SK-N-SH treated with all-trans-retinoic acid at 6 μM for 48 hours (cell line): ENCODE results near the gene ZFX.

Experiments
- ATAC-seq: fragments of 200-7000 bp; cut with Tn5 transposase; 3 replicates; pipeline ENCODE4 v1.9.1; 2020; ENCODE audit warnings: mild to moderate bottlenecking, moderate library complexity
- CSDC2 ChIP-seq: fragments of 250-450 bp; sonication (Bioruptor Pico); IDR thresholded peaks from 2 replicates; pipeline ENCODE4 v1.5.0; 2020; ENCODE audit warnings: mild to moderate bottlenecking, moderate library complexity
- ESRRG ChIP-seq: fragments of 250-450 bp; sonication (Bioruptor Pico); IDR thresholded peaks from 2 replicates; pipeline ENCODE4 v1.6.1; 2021; ENCODE audit warnings: mild to moderate bottlenecking
- GLIS3 ChIP-seq: fragments of 250-450 bp; sonication (Bioruptor Pico); IDR thresholded peaks from 2 replicates; pipeline ENCODE4 v1.5.0; 2020; ENCODE audit warnings: mild to moderate bottlenecking, moderate library complexity
- ISL1 ChIP-seq: fragments of 250-450 bp; sonication (Bioruptor Pico); IDR thresholded peaks from 2 replicates; pipeline ENCODE4 v2.1.2; 2022; ENCODE audit warnings: mild to moderate bottlenecking, moderate library complexity
- OSR1 ChIP-seq: fragments of 250-450 bp; sonication (Bioruptor Pico); IDR thresholded peaks from 2 replicates; pipeline ENCODE4 v1.8.0; 2022; ENCODE audit warnings: moderate library complexity, mild to moderate bottlenecking, inconsistent platforms
- PPARA ChIP-seq: fragments of 250-450 bp; sonication (Bioruptor Pico); IDR thresholded peaks from 2 replicates; pipeline ENCODE4 v1.5.0; 2020; ENCODE audit warnings: mild to moderate bottlenecking, borderline replicate concordance
- RARB ChIP-seq: fragments of 250-450 bp; sonication (Bioruptor Pico); IDR thresholded peaks from 2 replicates; pipeline ENCODE4 v1.8.0; 2021; ENCODE audit warnings: mild to moderate bottlenecking, moderate library complexity
- SNAI2 ChIP-seq: fragments of 250-450 bp; sonication (Bioruptor Pico); IDR thresholded peaks from 2 replicates; pipeline ENCODE4 v1.5.0; 2020; ENCODE audit warnings: mild to moderate bottlenecking, moderate library complexity
- TCF4 ChIP-seq: fragments of 250-450 bp; sonication (Bioruptor Pico); IDR thresholded peaks from 2 replicates; pipeline ENCODE4 v1.8.0; 2021; ENCODE audit warnings: mild to moderate bottlenecking, moderate library complexity, borderline replicate concordance
- TOX ChIP-seq: fragments of 250-450 bp; sonication (Bioruptor Pico); IDR thresholded peaks from 2 replicates; pipeline ENCODE4 v1.8.0; 2021; ENCODE audit warnings: mild to moderate bottlenecking, moderate library complexity, borderline replicate concordance
- ZC3H10 ChIP-seq: fragments of 250-450 bp; sonication (Bioruptor Pico); IDR thresholded peaks from 2 replicates; pipeline ENCODE4 v1.5.1; 2021; ENCODE audit warnings: mild to moderate bottlenecking, moderate library complexity
- ZFP3 ChIP-seq: fragments of 250-450 bp; sonication (Bioruptor Pico); IDR thresholded peaks from 2 replicates; pipeline ENCODE4 v1.5.0; 2020; ENCODE audit warnings: mild to moderate bottlenecking, moderate library complexity
- ZFP30 ChIP-seq: fragments of 450-650 bp; formaldehyde crosslinking; IDR thresholded peaks from 2 replicates; pipeline ENCODE4 v1.5.0; 2022; ENCODE audit warnings: mild to moderate bottlenecking, moderate library complexity
- ZNF70 ChIP-seq: fragments of 450-650 bp; formaldehyde crosslinking; IDR thresholded peaks from 2 replicates; pipeline ENCODE4 v1.5.0; 2020; ENCODE audit warnings: mild to moderate bottlenecking, moderate library complexity
- TF ChIP-seq, protein P1 (sequence below): fragments of 250-450 bp; sonication (Bioruptor Pico); IDR thresholded peaks from 2 replicates; pipeline ENCODE4 v1.8.0; 2020; ENCODE audit warnings: mild to moderate bottlenecking, moderate library complexity, borderline replicate concordance
- TF ChIP-seq, protein P2 (sequence below): fragments of 250-450 bp; sonication (Bioruptor Pico); IDR thresholded peaks from 2 replicates; pipeline ENCODE4 v1.5.1; 2020; ENCODE audit warnings: low read depth, mild to moderate bottlenecking, moderate library complexity
- TF ChIP-seq, protein P3 (sequence below): fragments of 250-450 bp; sonication (Bioruptor Pico); IDR thresholded peaks from 2 replicates; pipeline ENCODE4 v1.5.1; 2021; ENCODE audit warnings: mild to moderate bottlenecking, moderate library complexity
- TF ChIP-seq, protein P4 (sequence below): fragments of 250-450 bp; sonication (Bioruptor Pico); IDR thresholded peaks from 2 replicates; pipeline ENCODE4 v1.8.0; 2021; ENCODE audit warnings: low read depth, mild to moderate bottlenecking, moderate library complexity, borderline replicate concordance

Gene ZFX

DNA sequence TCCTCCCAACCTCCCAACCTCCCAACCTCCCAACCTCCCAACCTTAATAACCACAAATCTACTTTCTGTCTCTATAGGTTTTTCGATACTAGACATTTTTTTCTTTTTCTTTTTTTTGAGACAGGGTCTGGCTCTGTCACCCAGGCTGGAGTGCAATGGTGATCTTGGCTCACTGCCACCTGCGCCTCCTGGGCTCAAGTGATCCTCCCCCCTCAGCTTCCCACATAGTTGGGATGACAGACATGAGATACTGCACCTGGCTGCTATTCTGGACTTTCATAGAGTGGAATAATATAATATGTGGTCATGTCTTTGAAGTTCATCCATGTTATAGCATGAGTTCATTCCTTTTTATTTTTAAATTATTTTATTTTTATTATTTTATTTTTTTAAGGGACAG, 39.5 kb upstream of the ZFX start:
- ATAC-seq = no peak

DNA sequence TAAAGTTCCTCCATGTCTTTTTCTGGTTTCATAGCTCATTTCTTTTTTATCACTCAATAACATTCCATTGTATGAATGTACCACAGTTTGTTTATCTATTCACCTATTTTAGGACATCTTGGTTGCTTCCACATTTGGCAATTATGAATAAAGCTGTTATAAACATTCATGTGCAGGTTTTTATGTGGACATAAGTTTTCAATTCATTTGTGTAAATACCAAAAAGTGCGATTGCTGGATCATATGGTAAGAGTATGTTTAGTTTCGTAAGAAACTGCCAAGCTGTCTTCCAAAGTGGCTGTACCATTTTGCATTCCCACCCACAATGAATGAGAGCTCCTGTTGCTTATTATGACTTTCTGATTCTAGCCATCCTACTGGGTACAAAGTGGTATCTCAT, 36.3 kb upstream of the ZFX start:
- no peak for ATAC-seq
- TF ChIP-seq ZC3H10 (CRISPR knock-in tag) (no peak), OSR1 (CRISPR knock-in tag) (no peak), ZFP30 (no peak), ISL1 (CRISPR knock-in tag) (no peak), PPARA (CRISPR knock-in tag) (no peak), ESRRG (CRISPR knock-in tag) (no peak), CSDC2 (no peak), TOX (CRISPR knock-in tag) (no peak), GLIS3 (CRISPR knock-in tag) (no peak), ZFP3 (CRISPR knock-in tag) (no peak)
- TF ChIP-seq, protein P1, sequence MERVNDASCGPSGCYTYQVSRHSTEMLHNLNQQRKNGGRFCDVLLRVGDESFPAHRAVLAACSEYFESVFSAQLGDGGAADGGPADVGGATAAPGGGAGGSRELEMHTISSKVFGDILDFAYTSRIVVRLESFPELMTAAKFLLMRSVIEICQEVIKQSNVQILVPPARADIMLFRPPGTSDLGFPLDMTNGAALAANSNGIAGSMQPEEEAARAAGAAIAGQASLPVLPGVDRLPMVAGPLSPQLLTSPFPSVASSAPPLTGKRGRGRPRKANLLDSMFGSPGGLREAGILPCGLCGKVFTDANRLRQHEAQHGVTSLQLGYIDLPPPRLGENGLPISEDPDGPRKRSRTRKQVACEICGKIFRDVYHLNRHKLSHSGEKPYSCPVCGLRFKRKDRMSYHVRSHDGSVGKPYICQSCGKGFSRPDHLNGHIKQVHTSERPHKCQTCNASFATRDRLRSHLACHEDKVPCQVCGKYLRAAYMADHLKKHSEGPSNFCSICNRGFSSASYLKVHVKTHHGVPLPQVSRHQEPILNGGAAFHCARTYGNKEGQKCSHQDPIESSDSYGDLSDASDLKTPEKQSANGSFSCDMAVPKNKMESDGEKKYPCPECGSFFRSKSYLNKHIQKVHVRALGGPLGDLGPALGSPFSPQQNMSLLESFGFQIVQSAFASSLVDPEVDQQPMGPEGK (CRISPR knock-in tag) = no peak
- TF ChIP-seq, protein P2, sequence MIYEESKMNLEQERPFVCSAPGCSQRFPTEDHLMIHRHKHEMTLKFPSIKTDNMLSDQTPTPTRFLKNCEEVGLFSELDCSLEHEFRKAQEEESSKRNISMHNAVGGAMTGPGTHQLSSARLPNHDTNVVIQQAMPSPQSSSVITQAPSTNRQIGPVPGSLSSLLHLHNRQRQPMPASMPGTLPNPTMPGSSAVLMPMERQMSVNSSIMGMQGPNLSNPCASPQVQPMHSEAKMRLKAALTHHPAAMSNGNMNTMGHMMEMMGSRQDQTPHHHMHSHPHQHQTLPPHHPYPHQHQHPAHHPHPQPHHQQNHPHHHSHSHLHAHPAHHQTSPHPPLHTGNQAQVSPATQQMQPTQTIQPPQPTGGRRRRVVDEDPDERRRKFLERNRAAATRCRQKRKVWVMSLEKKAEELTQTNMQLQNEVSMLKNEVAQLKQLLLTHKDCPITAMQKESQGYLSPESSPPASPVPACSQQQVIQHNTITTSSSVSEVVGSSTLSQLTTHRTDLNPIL = no peak
- TF ChIP-seq, protein P3, sequence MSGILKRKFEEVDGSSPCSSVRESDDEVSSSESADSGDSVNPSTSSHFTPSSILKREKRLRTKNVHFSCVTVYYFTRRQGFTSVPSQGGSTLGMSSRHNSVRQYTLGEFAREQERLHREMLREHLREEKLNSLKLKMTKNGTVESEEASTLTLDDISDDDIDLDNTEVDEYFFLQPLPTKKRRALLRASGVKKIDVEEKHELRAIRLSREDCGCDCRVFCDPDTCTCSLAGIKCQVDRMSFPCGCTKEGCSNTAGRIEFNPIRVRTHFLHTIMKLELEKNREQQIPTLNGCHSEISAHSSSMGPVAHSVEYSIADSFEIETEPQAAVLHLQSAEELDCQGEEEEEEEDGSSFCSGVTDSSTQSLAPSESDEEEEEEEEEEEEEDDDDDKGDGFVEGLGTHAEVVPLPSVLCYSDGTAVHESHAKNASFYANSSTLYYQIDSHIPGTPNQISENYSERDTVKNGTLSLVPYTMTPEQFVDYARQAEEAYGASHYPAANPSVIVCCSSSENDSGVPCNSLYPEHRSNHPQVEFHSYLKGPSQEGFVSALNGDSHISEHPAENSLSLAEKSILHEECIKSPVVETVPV (CRISPR knock-in tag) = no peak

More for the DNA sequence above, 39.5 kb upstream of the ZFX start:
- no peak for TF ChIP-seq ESRRG (CRISPR knock-in tag)
- TF ChIP-seq ZNF70 (CRISPR knock-in tag) = no peak
- no peak for TF ChIP-seq SNAI2 (CRISPR knock-in tag)
- TF ChIP-seq GLIS3 (CRISPR knock-in tag) = no peak
- no peak for TF ChIP-seq ISL1 (CRISPR knock-in tag)
- TF ChIP-seq ZC3H10 (CRISPR knock-in tag) = no peak

DNA sequence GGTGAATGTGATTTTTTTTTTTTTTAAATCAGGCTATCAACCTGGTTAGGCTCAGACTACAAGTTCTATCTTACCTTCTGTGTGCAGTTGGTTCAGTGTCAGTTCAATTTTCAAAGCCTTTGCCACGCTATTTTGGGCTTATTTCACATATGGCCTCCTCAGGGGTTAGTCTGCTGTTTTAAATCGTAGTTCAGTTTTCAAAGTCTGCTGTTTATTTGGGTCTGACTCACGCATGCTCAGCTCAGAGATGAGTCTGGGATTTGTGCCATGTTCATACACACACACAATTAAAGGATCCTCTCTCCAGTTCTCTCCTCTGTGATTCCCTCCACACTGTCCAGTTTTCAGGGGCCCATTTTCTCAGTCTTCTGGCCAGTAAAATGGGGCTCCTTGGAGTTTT, 32.3 kb upstream of the ZFX start:
- no peak for TF ChIP-seq ZFP30
- no peak for TF ChIP-seq ESRRG (CRISPR knock-in tag)
- TF ChIP-seq TCF4 (CRISPR knock-in tag) = no peak
- no peak for TF ChIP-seq CSDC2
- TF ChIP-seq RARB (CRISPR knock-in tag) = no peak
- TF ChIP-seq ZC3H10 (CRISPR knock-in tag) = no peak
- TF ChIP-seq, protein P3 (CRISPR knock-in tag) = no peak
- no peak for TF ChIP-seq OSR1 (CRISPR knock-in tag)
- TF ChIP-seq PPARA (CRISPR knock-in tag) = no peak
- TF ChIP-seq ISL1 (CRISPR knock-in tag) = no peak
- TF ChIP-seq GLIS3 (CRISPR knock-in tag) = no peak
- TF ChIP-seq, protein P4, sequence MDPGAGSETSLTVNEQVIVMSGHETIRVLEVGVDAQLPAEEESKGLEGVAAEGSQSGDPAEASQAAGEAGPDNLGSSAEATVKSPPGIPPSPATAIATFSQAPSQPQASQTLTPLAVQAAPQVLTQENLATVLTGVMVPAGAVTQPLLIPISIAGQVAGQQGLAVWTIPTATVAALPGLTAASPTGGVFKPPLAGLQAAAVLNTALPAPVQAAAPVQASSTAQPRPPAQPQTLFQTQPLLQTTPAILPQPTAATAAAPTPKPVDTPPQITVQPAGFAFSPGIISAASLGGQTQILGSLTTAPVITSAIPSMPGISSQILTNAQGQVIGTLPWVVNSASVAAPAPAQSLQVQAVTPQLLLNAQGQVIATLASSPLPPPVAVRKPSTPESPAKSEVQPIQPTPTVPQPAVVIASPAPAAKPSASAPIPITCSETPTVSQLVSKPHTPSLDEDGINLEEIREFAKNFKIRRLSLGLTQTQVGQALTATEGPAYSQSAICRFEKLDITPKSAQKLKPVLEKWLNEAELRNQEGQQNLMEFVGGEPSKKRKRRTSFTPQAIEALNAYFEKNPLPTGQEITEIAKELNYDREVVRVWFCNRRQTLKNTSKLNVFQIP (CRISPR knock-in tag) = no peak
- TF ChIP-seq ZFP3 (CRISPR knock-in tag) = no peak
- TF ChIP-seq SNAI2 (CRISPR knock-in tag) = no peak
- TF ChIP-seq, protein P2 = no peak
- peak; percentile 95 for ATAC-seq

DNA sequence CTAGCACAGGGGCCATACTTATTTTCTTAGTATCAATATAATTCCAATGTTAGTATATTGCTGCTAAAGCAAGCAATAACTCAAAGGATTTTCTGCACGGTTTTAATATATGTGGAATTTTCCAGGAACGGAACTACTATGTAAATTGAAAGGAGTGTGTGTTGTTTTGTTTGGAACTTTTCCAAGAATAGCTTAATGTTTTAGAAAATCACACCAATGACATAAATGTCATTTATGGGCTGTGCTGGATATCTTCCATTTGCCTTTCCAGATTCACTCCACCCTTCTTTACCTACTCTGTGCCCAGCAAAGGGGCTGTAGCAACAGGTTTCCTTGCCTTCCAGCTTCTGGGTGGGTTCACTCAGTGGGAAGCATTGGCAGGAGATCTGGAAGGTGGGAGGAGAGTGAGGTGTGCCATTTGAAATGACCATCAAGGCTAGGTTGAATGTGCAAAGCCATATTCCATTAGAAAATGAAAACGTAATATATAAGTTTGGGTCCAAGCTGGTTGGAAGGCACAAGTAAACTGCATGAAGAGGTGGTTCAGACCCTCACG, 25.2 kb upstream of the ZFX start:
- TF ChIP-seq, protein P1 (CRISPR knock-in tag) = no peak
- no peak for TF ChIP-seq SNAI2 (CRISPR knock-in tag)
- no peak for ATAC-seq
